HG02870 (cell line): ENCODE data around the gene TRIM34.
"Not testable (repeated sequence)": the region's sequence is repeated elsewhere in the genome, so short reads cannot be mapped to it uniquely, and the experiment has no call there.

Experiments
- ATAC-seq: cut with Tn5 transposase; IDR thresholded peaks from one replicate; pipeline ENCODE4 v1.9.1; 2021; ENCODE audit warnings: mild to moderate bottlenecking, moderate library complexity; ENCODE audit not compliant: unreplicated experiment

The TRIM34 gene

DNA sequence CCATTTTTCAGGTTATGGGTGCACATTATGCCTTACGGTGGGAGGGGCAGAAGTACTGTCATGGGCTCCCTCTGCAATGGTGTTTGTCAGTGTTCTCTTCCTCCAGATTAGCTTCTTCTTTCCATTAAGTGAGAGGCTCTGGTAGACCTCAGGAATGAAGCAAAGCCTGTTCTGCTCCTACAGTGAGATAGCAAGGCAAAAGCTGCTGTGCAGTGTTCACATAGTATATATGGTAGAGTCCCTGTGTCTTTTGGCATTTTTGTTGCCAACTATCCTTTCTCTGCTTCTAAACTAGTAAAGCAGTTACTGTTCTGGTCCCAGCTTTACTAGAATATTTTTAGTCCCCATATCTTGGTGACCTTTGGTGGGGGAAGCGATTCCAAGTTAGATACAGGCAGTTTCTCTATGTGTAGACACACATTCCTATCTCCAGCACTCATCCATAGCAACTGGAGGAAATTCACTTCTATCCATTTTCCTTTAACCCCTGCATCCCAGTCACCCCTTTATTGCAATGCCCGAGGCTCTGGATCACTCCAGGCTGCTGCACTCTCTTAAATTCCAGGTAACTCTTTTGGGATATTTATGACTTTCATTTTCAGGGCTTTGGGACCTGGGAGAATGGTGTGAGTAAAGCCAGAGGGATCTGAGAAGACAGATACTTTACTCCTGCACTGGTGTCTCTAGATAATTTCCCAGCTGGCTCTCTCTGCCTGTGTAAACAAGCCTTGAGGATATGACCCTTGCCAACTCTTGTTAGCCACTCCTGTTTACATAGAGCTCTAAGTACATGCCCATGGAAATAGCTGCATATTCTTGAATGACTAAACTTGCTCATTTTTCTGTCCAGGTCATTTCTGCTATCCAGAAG is 3.9 kb upstream of the TRIM34 start:
- no peak for ATAC-seq

GRCh38 chr11:5621580-5621979 is 3.2 kb upstream of the TRIM34 start:
- no peak for ATAC-seq

- no peak for ATAC-seq
Measured at GRCh38 chr11:5622802-5623201, 2.0 kb upstream of the TRIM34 start.

GRCh38 chr11:5625281-5625680 is 480 bp downstream of the TRIM34 start:
- ATAC-seq, result no peak

DNA sequence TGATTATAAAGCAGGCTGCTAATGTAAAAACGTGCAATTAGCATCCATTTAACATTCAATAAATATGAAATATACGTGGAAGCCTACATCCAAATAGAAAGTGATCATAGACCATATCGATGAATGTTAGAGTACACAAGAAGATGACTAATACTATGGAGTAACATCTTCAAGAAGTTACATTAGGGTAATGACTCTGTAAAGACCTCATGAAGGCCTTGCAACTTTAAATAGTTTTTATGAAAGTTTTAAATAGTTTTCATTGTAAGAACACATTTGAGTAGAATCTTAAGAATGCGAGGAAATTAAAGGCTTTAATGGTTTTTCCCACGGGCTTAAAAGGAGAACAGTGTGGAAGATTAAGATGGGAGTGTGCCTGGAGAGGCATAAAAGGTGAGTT is 1.4 kb downstream of the TRIM34 start:
- ATAC-seq, result no peak

- ATAC-seq, result peak; percentile 13
Measured at GRCh38 chr11:5631417-5631816, 6.6 kb downstream of the TRIM34 start.

- peak; percentile 93 for ATAC-seq
Measured at GRCh38 chr11:5631969-5632635, 7.3 kb downstream of the TRIM34 start.

- ATAC-seq, result no peak
Measured at GRCh38 chr11:5639953-5640352, 15.2 kb downstream of the TRIM34 start.

DNA sequence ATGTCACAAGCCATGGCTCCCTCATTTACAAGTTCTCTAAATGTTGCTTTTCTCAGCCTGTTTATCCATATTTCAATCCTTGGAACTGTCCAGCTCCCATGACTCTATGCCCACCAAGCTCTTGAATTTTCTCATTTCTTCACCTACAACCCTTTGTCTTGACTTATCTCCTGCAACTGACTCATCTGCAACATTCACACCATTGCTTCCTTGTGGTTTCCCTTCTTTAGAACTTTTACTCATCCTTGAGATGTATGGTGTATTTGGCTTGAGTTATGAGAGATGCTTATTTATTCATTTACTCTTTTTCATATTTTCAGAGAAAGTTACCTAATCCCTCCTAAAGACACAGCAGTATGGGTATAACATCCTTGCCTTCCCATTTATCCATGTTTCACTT is 18.8 kb downstream of the TRIM34 start:
- ATAC-seq, result no peak

- ATAC-seq, result no peak
Measured at GRCh38 chr11:5646139-5646538, 21.3 kb downstream of the TRIM34 start.

DNA sequence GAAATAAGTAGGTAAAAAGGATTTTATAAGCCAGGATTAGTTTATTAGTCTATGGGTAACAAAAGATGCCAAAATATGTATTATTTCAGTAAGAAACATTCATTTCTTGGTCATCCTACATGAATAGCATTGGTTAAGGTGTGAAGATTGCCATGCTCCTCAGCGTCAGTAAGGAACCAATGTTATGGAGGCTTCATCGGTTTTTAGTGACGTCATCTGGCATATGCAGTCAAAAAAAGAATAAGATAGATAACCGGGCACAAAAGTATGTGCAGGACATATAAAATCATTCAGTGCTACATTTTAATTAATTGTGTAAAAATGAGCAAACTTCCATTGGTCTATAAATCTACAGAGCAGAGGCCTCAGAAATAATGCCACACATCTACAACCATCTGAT is 30.7 kb downstream of the TRIM34 start:
- ATAC-seq, result no peak

DNA sequence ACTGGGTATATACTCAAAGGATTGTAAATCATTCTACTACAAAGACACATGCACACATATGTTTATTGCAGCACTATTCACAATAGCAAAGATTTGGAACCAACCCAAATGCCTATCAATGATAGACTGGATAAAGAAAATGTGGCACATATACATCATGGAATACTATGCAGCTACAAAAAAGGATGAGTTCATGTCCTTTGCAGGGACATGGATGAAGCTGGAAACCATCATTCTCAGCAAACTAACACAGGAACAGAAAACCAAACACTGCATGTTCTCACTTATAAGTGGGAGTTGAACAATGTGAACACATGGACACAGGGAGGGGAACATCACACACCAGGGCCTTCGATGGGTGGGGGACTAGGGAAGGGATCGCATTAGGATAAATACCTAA is 32.2 kb downstream of the TRIM34 start:
- ATAC-seq, result not testable (repeated sequence)

DNA sequence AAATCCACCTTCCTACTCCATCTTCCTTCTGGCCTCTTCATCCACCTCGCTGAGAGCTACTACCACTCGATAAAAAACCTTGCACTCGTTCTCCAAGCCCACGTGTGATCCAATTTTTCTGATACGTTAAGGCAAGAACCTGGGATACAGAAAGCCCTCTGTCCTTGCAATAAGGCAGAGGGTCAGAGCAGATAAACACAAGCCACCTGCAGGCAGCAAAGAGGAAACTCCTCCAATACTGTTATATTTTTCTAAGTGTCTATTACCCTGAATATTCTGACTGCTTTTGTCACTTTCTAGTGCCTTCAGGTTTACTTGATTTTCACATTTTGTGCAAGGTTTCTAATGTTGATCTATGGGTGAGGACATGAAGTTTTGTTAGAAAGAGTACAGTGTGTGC is 33.5 kb downstream of the TRIM34 start:
- no peak for ATAC-seq

DNA sequence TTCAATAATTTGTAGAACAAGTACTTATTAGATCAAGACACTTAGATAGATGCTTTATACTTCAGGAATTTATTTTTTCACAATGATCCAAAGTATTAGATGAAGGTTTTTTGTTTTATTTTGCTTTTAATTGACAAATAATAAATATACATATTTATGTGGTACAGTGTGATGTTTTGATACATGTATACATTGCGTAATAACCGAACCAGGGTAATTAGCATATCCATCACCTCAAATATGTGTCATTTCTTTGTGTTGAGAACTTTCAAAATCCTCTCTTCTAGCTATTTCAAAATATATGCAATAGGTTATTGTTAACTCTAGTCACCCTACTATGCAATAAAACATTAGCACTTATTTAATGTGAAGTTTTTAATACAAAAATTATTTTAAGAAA is 38.7 kb downstream of the TRIM34 start:
- no peak for ATAC-seq

DNA sequence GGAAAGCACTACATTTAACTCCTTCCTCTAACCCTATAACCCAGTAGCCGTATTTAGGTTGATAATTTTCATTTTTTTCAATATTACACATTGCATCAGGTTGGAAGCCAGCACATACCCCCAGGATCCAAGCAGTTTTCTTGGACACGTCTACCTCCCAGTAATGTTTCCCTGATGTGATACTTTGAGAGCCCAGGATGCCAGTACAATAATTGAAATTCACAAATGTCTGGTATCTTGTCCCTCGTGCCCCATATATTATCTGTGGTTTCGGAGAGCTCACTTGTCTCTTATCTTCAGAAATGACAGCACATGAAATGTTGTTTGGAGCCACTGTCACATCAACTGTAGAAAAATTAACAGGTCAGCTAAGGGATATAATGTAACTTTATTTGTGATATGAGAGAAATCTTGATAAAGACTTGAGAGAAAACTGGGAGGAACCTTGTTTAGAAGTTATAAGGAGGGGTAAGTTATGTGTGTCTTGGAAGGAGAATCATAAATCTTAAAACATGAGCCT is 40.3 kb downstream of the TRIM34 start:
- no peak for ATAC-seq

DNA sequence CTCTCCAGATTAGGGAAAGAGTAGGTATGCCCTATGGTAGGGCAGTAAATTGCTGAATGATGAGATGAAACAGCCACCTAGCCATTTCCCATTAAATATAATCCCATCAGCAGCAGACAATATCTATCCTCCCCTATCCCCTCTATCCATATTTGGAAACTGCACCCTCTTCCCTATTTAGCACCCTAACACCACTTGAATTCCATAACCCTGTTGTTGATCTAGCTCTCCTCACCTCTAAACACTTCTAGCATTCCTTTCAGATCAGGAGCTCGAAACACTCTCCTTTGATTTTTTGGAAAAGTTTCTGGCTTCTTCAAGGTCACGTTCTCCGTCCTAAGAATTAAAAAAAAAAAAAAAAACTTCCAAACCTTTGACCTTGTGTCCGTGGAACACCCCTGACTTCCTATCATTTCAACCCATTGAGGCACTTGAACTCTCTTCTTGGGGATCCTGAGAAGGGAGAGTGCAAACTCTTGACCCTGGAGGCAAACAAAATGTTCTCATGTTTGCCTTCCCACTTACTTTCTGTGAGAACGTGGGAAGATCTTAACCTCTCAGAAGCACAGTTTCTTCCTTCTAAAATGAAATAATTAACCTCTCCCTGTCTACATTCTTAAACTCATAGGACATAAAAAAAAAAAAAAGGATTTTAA is 41.1 kb downstream of the TRIM34 start:
- ATAC-seq, result no peak

GRCh38 chr11:5666402-5666793 is 41.6 kb downstream of the TRIM34 start:
- no peak for ATAC-seq

DNA sequence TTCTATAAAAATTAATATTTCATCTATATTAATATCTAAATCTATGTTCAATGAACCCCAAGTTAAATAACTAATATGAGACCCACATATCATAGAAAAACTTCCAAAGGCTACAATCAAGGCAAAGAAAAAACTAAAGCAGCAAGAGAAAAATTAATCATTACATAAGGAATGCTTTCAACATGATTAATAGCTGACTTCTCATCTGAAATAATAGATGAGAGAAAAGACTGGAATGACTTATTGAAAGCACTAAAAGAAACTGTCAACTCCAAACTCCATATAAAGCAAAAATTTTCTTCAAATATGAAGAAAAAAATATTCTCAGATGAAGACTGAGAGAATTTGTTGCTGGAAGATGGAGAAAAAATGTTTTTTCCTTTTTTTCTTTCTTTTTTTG is 47.0 kb downstream of the TRIM34 start:
- no peak for ATAC-seq

- ATAC-seq, result no peak
Measured at GRCh38 chr11:5674391-5674790, 49.6 kb downstream of the TRIM34 start.

- no peak for ATAC-seq
Measured at GRCh38 chr11:5679811-5680210, 55.0 kb downstream of the TRIM34 start.

- not testable (repeated sequence) for ATAC-seq
Measured at GRCh38 chr11:5682890-5683441, 58.2 kb downstream of the TRIM34 start.
